ENCODE measurements around the gene ABCC11. TPM values are rescaled to one million over a fixed set of nuclear protein-coding genes. Genes with fewer than 3 reads are reported as not detected.
A peak's percentile ranks its signal among the peaks of the same experiment; 100 is the strongest.

The ABCC11 gene
- total RNA-seq, 4 donors from 2014 or later: 0.13 to 1.4 (median 0.36) TPM

DNA sequence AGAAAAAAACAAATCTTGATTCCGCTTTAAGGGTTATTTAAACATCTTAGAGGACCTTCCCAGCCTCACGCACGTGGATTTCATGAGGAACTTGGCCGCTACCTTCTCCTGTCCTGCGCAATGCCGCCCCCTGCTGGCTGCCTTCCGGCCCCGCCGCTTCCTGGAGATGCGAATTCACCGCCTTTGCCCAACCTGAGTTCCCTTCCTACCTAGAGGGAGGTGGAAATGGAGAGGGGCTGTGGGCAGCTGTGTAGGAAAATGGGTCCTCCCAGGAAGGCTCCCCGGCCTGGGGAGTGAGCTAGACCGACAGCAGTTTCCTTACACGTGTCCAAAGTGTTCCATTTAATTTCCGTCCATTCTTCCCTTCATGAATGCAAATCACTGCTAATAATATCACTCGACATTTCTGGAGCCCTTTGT, 90.5 kb downstream of the ABCC11 start:
- 11% methylated on average over 16 of the region's 16 CpGs for WGBS
- H3K27me3 ChIP-seq: peaks cover 9% of the 10 kb centered on the region
- DNase-seq (ENCODE audit: low spot score in 2 of 2): peak; percentile 82 to 86
- TF ChIP-seq, protein P1, sequence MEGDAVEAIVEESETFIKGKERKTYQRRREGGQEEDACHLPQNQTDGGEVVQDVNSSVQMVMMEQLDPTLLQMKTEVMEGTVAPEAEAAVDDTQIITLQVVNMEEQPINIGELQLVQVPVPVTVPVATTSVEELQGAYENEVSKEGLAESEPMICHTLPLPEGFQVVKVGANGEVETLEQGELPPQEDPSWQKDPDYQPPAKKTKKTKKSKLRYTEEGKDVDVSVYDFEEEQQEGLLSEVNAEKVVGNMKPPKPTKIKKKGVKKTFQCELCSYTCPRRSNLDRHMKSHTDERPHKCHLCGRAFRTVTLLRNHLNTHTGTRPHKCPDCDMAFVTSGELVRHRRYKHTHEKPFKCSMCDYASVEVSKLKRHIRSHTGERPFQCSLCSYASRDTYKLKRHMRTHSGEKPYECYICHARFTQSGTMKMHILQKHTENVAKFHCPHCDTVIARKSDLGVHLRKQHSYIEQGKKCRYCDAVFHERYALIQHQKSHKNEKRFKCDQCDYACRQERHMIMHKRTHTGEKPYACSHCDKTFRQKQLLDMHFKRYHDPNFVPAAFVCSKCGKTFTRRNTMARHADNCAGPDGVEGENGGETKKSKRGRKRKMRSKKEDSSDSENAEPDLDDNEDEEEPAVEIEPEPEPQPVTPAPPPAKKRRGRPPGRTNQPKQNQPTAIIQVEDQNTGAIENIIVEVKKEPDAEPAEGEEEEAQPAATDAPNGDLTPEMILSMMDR (IDR thresholded peaks at IDR 0.05): peak; percentile 60 to 91
- no peak for TF ChIP-seq POLR2AphosphoS5 (IDR thresholded peaks at IDR 0.05)
- TF ChIP-seq POLR2A (IDR thresholded peaks at IDR 0.05): no peak
- no peak for TF ChIP-seq EP300 (IDR thresholded peaks at IDR 0.05)
- H3K36me3 ChIP-seq: no peaks in the 10 kb centered on the region
- H3K4me3 ChIP-seq: no peak overlapping the region
- no peaks in the 10 kb centered on the region for H3K9me3 ChIP-seq
- no peak overlapping the region for H3K27ac ChIP-seq
- peaks cover 5% of the 10 kb centered on the region for H3K4me1 ChIP-seq

DNA sequence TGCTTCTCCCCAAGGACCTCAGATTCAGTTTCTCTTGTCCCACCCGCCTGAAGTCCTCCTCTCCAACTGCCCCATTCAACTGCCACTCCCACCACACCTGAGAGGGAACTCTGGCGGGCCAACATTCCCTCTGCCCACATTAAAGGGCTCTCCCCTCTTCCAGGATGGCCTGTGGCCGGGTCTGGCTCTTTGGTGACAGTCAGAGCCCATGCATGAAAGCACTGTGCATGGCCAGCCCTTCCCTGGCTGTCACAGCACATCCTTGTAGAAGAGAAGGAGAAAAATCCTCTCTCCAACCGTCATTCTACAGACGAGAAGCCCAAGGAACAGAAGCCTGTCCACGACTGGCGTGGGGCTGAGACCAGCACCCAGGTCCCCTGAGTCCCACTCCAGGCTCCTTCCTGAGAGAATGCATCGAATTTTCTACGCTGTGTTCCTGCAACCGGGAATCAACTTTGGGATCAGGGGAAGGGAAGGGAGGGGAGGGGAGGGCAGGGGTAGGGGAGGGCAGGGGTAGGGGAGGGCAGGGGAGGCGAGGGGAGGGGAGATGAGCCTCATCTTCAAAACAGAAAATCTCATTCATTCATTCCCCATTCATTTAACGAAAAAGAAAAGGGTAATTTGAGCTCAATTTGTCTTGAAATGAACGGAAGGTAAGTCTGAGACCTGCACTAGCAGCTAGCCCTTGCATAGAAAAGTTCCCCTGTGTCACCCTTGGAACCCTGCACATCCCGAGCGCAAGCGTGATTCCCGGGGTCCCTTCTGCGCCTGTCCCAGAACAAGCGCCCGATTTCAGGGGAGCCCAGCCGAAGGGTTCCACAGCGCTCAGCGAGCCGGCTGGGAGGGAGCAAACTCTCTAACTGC, 91.2 kb downstream of the ABCC11 start, which contains the start of gene ABCC12:
Gene ABCC12 (minus strand): TSS at position 68 of the 864 bp plus-strand sequence. CDS start 9,569 bp downstream, outside the sequence.
- peaks cover 9% of the 10 kb centered on the region for H3K27me3 ChIP-seq
- no peak for DNase-seq (ENCODE audit: low spot score in 2 of 2)
- 55% methylated on average over 21 of the region's 24 CpGs for WGBS
- H3K27ac ChIP-seq: no peak within 1 kb of the TSS
- no peaks in the 10 kb centered on the region for H3K36me3 ChIP-seq
- H3K4me3 ChIP-seq: no peak within 1 kb of the TSS
- H3K4me1 ChIP-seq: peaks cover 5% of the 10 kb centered on the region
- TF ChIP-seq, protein P1 (IDR thresholded peaks at IDR 0.05): no peak
- TF ChIP-seq POLR2AphosphoS5 (IDR thresholded peaks at IDR 0.05) (no peak), POLR2A (IDR thresholded peaks at IDR 0.05) (no peak), EP300 (IDR thresholded peaks at IDR 0.05) (no peak)
- no peaks in the 10 kb centered on the region for H3K9me3 ChIP-seq

DNA sequence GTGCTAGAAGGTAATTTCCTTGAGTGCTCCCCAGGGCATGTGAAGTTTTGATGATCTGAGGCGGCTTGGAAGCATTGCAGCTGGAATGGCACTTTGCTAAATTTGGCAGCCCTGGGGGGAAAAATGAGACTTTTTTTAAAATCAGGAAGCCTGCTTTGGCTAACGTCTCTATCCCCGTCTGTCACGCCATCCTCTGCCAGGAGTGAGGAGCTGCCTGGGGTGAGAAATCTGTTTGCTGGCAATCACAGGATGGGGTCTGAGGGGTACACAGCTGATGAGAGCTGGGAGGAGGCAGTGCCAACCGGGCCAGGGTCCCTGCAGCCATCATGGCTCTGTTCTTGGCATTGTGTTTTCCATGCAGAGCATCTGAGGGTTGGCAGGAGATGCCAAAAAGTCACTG, 93.6 kb downstream of the ABCC11 start:
- Histone ChIP-seq H3K27me3 (peaks cover 9% of the 10 kb centered on the region), H3K27ac (no peak overlapping the region)
- WGBS: 15% methylated on average over 5 of the region's 5 CpGs

DNA sequence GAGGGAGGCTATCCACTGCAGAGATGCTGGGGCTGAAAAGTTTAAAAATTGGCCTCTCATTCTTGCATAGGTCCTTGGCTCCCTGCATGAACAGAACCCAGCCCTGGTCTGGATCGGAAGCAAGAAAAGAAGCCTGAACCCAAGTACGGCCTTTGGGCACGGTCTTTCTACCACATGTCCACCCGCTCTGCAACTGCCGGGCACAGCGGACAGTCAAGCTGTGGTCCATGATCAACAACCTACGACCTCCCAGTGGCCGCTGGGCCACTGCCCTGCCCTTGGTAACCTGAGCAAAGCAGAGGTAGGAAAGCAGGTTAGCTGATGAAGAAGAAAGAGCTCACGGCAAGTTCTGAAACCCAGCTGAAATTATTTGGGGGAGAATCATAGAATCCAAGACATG, 95.1 kb downstream of the ABCC11 start:
- TF ChIP-seq EP300 (IDR thresholded peaks at IDR 0.05) (no peak), POLR2A (IDR thresholded peaks at IDR 0.05) (no peak), POLR2AphosphoS5 (IDR thresholded peaks at IDR 0.05) (no peak)
- TF ChIP-seq, protein P1 (IDR thresholded peaks at IDR 0.05): no peak
- no peak overlapping the region for H3K4me3 ChIP-seq
- no peak overlapping the region for H3K27ac ChIP-seq
- H3K4me1 ChIP-seq: peaks cover 5% of the 10 kb centered on the region
- H3K27me3 ChIP-seq: peaks cover 9% of the 10 kb centered on the region
- H3K9me3 ChIP-seq: no peaks in the 10 kb centered on the region
- no peaks in the 10 kb centered on the region for H3K36me3 ChIP-seq
- DNase-seq (ENCODE audit: low spot score in 2 of 2): peak in 1 of 2 donors; percentile 24
- 98% methylated on average over 9 of the region's 9 CpGs for WGBS

More for the DNA sequence above, 93.6 kb downstream of the ABCC11 start:
- H3K36me3 ChIP-seq: no peaks in the 10 kb centered on the region
- H3K4me1 ChIP-seq: peaks cover 5% of the 10 kb centered on the region
- no peak overlapping the region for H3K4me3 ChIP-seq
- peak in 1 of 2 donors; percentile 54 for DNase-seq (ENCODE audit: low spot score in 2 of 2)
- H3K9me3 ChIP-seq: no peaks in the 10 kb centered on the region
- TF ChIP-seq POLR2AphosphoS5 (IDR thresholded peaks at IDR 0.05) (no peak), EP300 (IDR thresholded peaks at IDR 0.05) (no peak), POLR2A (IDR thresholded peaks at IDR 0.05) (no peak)
- TF ChIP-seq, protein P1 (IDR thresholded peaks at IDR 0.05): no peak

DNA sequence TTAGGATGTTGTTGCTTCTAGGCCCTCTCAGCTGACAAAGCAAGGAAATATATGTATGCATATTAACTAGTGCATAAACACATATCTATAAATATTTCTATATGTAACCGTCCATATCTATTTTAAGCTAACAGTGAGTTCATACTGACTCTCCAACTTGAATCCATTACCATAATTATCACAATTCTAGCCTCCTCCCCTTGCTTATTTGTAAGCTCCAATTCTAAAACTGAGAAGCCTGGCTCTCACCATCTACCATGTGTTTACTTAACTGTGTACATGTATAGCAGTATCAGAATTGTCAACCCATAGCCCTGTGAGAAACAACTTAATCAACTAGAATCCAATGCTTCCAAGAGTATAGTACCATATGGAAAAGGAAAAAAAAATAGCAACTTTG, 96.6 kb downstream of the ABCC11 start:
- TF ChIP-seq POLR2AphosphoS5 (IDR thresholded peaks at IDR 0.05) (no peak), EP300 (IDR thresholded peaks at IDR 0.05) (no peak), POLR2A (IDR thresholded peaks at IDR 0.05) (no peak)
- TF ChIP-seq, protein P1 (IDR thresholded peaks at IDR 0.05): no peak
- DNase-seq (ENCODE audit: low spot score in 2 of 2): no peak
- no peak overlapping the region for H3K27ac ChIP-seq
- no peaks in the 10 kb centered on the region for H3K36me3 ChIP-seq
- 56% methylated on average over 1 of the region's 1 CpG for WGBS
- H3K27me3 ChIP-seq: peaks cover 3% of the 10 kb centered on the region
- no peaks in the 10 kb centered on the region for H3K4me1 ChIP-seq
- no peak overlapping the region for H3K4me3 ChIP-seq
- no peaks in the 10 kb centered on the region for H3K9me3 ChIP-seq

All from suprapubic skin (tissue), 4 donors.